GM12878 (cell line): ENCODE data around the gene CSNK1A1. TPM values are rescaled to one million over a fixed set of nuclear protein-coding genes. Genes with fewer than 3 reads are reported as not detected.

Experiments
- ATAC-seq: fragments of 200-7000 bp; cut with Tn5 transposase; 3 replicates; pipeline ENCODE4 v1.9.1; 2020; ENCODE audit warnings: mild to moderate bottlenecking, moderate library complexity
- BruUV-seq: library from RNA; stranded (reverse); fragments of 400-500 nt; replicated peaks from 2 replicates; lab custom pipeline; 2021; lab: Mats Ljungman, UMichigan
- CTCF ChIA-PET: fragments of 300-600 bp; sonication (Branson Sonifier 250); formaldehyde crosslinking; extraction: SDS; loops from one replicate; lab custom pipeline; 2021; ENCODE audit warnings: inconsistent platforms; lab: Yijun Ruan, JAX
- POLR2A ChIA-PET: fragments of 350-600 bp; formaldehyde crosslinking; extraction: SDS; loops from one replicate; lab custom pipeline; 2021; ENCODE audit warnings: inconsistent platforms; lab: Charles Lee
- RAD21 ChIA-PET: fragments of 300-600 bp; sonication (Branson Sonifier 250); formaldehyde crosslinking; loops from one replicate; lab custom pipeline; 2023; ENCODE audit warnings: antibody characterized with exemption; ENCODE audit not compliant: unreplicated experiment; lab: Charles Lee
- SMC1A ChIA-PET: fragments of 300-600 bp; sonication (Branson Sonifier 250); formaldehyde crosslinking; loops from one replicate; lab custom pipeline; 2023; ENCODE audit not compliant: unreplicated experiment, uncharacterized antibody; lab: Charles Lee
- DNase-seq: peaks from one replicate; pipeline ENCODE4 v3.0.0-alpha.2; 2011; ENCODE audit warnings: low read depth, low spot score
- FAIRE-seq: peaks from 3 replicates; lab custom pipeline; 2011; peaks lifted over from hg19 to GRCh38; lab: Jason Lieb, UNC
- H2AFZ ChIP-seq: 2 replicates; pipeline ENCODE4 v1.6.0; 2011; ENCODE audit warnings: low read depth, low read length, control low read depth; ENCODE audit not compliant: control insufficient read depth
- H3K27ac ChIP-seq: 2 replicates; pipeline ENCODE4 v1.5.1; 2011; ENCODE audit warnings: control low read depth; ENCODE audit not compliant: control insufficient read depth, insufficient read depth
- H3K27me3 ChIP-seq, 2 experiments: replicated peaks in 1 of 2; 2 replicates each; pipeline versions ENCODE4 v1.6.0 to v1.6.1; 2011; ENCODE audit warnings: low read length in 1 of 2; ENCODE audit not compliant: control insufficient read depth in 2 of 2, insufficient read depth in 2 of 2
- H3K36me3 ChIP-seq, 2 experiments: 2 replicates each; pipeline ENCODE4 v1.5.1; 2011; ENCODE audit warnings: low read length in 1 of 2; ENCODE audit not compliant: control insufficient read depth in 2 of 2, insufficient read depth in 2 of 2
- H3K4me1 ChIP-seq: 2 replicates; pipeline ENCODE4 v1.6.1; 2011; ENCODE audit warnings: mild to moderate bottlenecking, low read length, moderate library complexity, mixed read lengths; ENCODE audit not compliant: control insufficient read depth, insufficient read depth
- H3K4me2 ChIP-seq: 2 replicates; pipeline ENCODE4 v1.6.0; 2011; ENCODE audit warnings: control low read depth; ENCODE audit not compliant: control insufficient read depth, insufficient read depth
- H3K4me3 ChIP-seq: fragments of 200-600 bp; sonication (generic); 2 replicates; pipeline ENCODE4 v1.5.1; 2016
- H3K79me2 ChIP-seq: 2 replicates; pipeline ENCODE4 v1.6.0; 2011; ENCODE audit warnings: low read length; ENCODE audit not compliant: control insufficient read depth, insufficient read depth
- H3K9ac ChIP-seq: 2 replicates; pipeline ENCODE4 v1.8.0; 2011; ENCODE audit warnings: low read length, control low read depth, mixed read lengths; ENCODE audit not compliant: control insufficient read depth, insufficient read depth
- H3K9me3 ChIP-seq: replicated peaks from 3 replicates; pipeline ENCODE4 v1.5.1; 2011; ENCODE audit warnings: mild to moderate bottlenecking, low read length; ENCODE audit not compliant: control insufficient read depth, insufficient read depth
- H4K20me1 ChIP-seq: 2 replicates; pipeline ENCODE4 v1.6.0; 2011; ENCODE audit not compliant: control insufficient read depth, insufficient read depth
- CBX5 ChIP-seq: sonication (generic); IDR thresholded peaks from 2 replicates; pipeline ENCODE4 v1.6.1; 2016; ENCODE audit warnings: low read depth, moderate library complexity, mild to moderate bottlenecking, inconsistent platforms
- CEBPB ChIP-seq, 2 experiments: fragments of 150-350 bp in 1 of 2; IDR thresholded peaks; 2 replicates each; pipeline ENCODE4 v1.6.1; 2012 to 2014; ENCODE audit warnings: low read depth in 2 of 2, low read length in 2 of 2, borderline replicate concordance in 1 of 2, inconsistent platforms in 1 of 2
- CHD4 ChIP-seq: fragments of 200-600 bp; sonication (generic); IDR thresholded peaks from 2 replicates; pipeline ENCODE4 v1.6.1; 2016; ENCODE audit warnings: mild to moderate bottlenecking
- EGR1 ChIP-seq, 2 experiments: IDR thresholded peaks; 1 replicate in 1 of 2; 2 replicates in 1 of 2; pipeline ENCODE4 v1.6.1; 2011 to 2012; ENCODE audit warnings: low read depth in 2 of 2, low read length in 2 of 2, borderline replicate concordance in 1 of 2, mild to moderate bottlenecking in 1 of 2, moderate library complexity in 1 of 2
- HDAC2 ChIP-seq: fragments of 200-600 bp; sonication (generic); IDR thresholded peaks from 2 replicates; pipeline ENCODE4 v1.6.1; 2017
- HDGF ChIP-seq: fragments of 450-650 bp; IDR thresholded peaks from 2 replicates; pipeline ENCODE4 v1.6.1; 2016; ENCODE audit warnings: antibody characterized with exemption
- KLF5 ChIP-seq: fragments of 450-650 bp; IDR thresholded peaks from 2 replicates; pipeline ENCODE4 v1.6.1; 2014; ENCODE audit warnings: mild to moderate bottlenecking; ENCODE audit not compliant: partially characterized antibody
- MTA3 ChIP-seq: IDR thresholded peaks from 2 replicates; pipeline ENCODE4 v1.6.1; 2012; ENCODE audit warnings: low read length, inconsistent platforms, borderline replicate concordance
- MYC ChIP-seq: IDR thresholded peaks from 2 replicates; pipeline ENCODE4 v1.6.1; 2011; ENCODE audit warnings: mild to moderate bottlenecking, low read length, moderate library complexity, inconsistent platforms; ENCODE audit not compliant: insufficient read depth, insufficient replicate concordance, insufficient read length, severe bottlenecking
- NFIC ChIP-seq: IDR thresholded peaks from 2 replicates; pipeline ENCODE4 v1.6.1; 2012; ENCODE audit warnings: low read depth, mild to moderate bottlenecking, inconsistent platforms, low read length, moderate library complexity
- NFXL1 ChIP-seq: fragments of 450-650 bp; IDR thresholded peaks from 2 replicates; pipeline ENCODE4 v1.6.1; 2017; ENCODE audit warnings: antibody characterized with exemption, mild to moderate bottlenecking, borderline replicate concordance
- RAD21 ChIP-seq: IDR thresholded peaks from 2 replicates; pipeline ENCODE4 v1.6.1; 2011; ENCODE audit warnings: mild to moderate bottlenecking, low read depth, low read length, moderate library complexity; ENCODE audit not compliant: insufficient read depth
- SMC3 ChIP-seq: IDR thresholded peaks from 2 replicates; pipeline ENCODE4 v1.6.1; 2011; ENCODE audit warnings: low read length, improper control_type of control experiment, borderline replicate concordance
- SPI1 ChIP-seq: IDR thresholded peaks from 2 replicates; pipeline ENCODE4 v1.6.1; 2011; ENCODE audit warnings: low read depth, mild to moderate bottlenecking, low read length, moderate library complexity, borderline replicate concordance; ENCODE audit not compliant: insufficient read depth
- WRNIP1 ChIP-seq: IDR thresholded peaks from 2 replicates; pipeline ENCODE4 v1.6.1; 2011; ENCODE audit warnings: low read depth, low read length, improper control_type of control experiment, borderline replicate concordance
- WGBS: methylation state at CpG from one replicate; pipeline ENCODE4 v1.1.6; 2016; ENCODE audit warnings: low lambda C conversion rate; ENCODE audit not compliant: insufficient replicate concordance, insufficient coverage; ENCODE audit errors: missing lambda C conversion rate; 5-methylcytosine and 5-hydroxymethylcytosine counted together
- in situ Hi-C: fragments of 300-500 bp; cut with MboI; formaldehyde crosslinking; loops from 9 replicates; pipeline ENCODE4 v1.14.3; 2018; ENCODE audit warnings: mixed read lengths
- intact Hi-C: fragments of 100-400 bp; cut with micrococcal nuclease; formaldehyde crosslinking; loops from one replicate; pipeline ENCODE4 v1.14.2; 2022; ENCODE audit not compliant: unreplicated experiment
- polyA plus RNA-seq, 11 experiments: library from polyadenylated mRNA; depleted of rRNA in 4 of 11; unstranded in 6 of 11; stranded (reverse) in 5 of 11; fragments of >200 nt; fragmentation: Nextera tagmentation in 4 of 11; fragmentation: Illumina TruSeq in 1 of 11; extraction: Ambion mirVana in 4 of 11; extraction: Trizol in 1 of 11; gene quantifications; 1 replicate in 1 of 11; 2 replicates in 10 of 11; pipeline versions ENCODE4 v1.2.1 to v1.2.3, GENCODE V29; 2011 to 2016; ENCODE audit warnings: inconsistent platforms in 2 of 11, missing spikeins in 2 of 11, low read depth in 1 of 11
- total RNA-seq, 4 experiments: library from RNA; depleted of rRNA in 3 of 4; stranded (reverse); fragments of >200 nt in 3 of 4; fragmentation: Illumina TruSeq in 1 of 4; extraction: Trizol in 1 of 4; gene quantifications; 2 replicates each; pipeline versions ENCODE4 v1.2.1 to v1.2.3, GENCODE V29; 2013 to 2021
- TF ChIP-seq, protein P1 (sequence below): fragments of 450-650 bp; IDR thresholded peaks from 2 replicates; pipeline ENCODE4 v1.6.1; 2018; ENCODE audit warnings: borderline replicate concordance, mild to moderate bottlenecking; ENCODE audit not compliant: partially characterized antibody
- TF ChIP-seq, protein P2 (sequence below): fragments of 450-650 bp; IDR thresholded peaks from 2 replicates; pipeline ENCODE4 v1.6.1; 2017; ENCODE audit warnings: mild to moderate bottlenecking, moderate library complexity

CSNK1A1 gene
- total and polyA plus RNA-seq, 10 of the 15 experiments (the other 5 are each of a cell fraction or from before 2014, with no cell fraction given), result 53.3 to 155 (median 133) TPM

DNA sequence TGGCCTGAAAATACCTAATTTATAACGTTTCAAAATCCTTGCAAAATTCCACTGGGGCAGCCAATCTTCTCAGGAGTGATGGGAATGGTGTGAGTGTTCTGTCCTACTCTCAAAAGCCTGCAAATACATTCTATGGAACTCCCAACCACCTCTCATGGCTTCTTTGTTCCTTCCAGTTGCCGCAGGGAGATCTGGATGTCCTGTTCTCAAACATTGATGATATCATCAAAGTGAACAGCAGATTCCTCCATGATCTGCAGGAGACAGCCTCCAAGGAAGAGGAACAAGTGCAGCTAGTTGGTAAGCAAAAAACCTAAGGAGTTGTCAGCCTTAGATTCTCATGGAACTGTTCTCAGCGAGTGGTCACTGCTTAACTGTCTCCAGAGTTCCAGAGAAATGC lies 49.7 kb upstream of the CSNK1A1 start:
- no peak for FAIRE-seq
- CTCF ChIA-PET, result interaction anchor here (1.1 to 3.0 kb wide), 3 partner anchors 10 to 36 kb away, joined by 3 to 20 read pairs (median 4); no protein-coding TSS in a partner anchor
- Histone ChIP-seq H3K27me3 (no peaks in the 10 kb centered on the region), H3K79me2 (no peaks in the 10 kb centered on the region), H3K9ac (no peak overlapping the region), H3K27ac (no peak overlapping the region), H3K36me3 (no peaks in the 10 kb centered on the region), H4K20me1 (no peaks in the 10 kb centered on the region), H3K4me1 (peaks cover 9% of the 10 kb centered on the region), H3K9me3 (no peaks in the 10 kb centered on the region), H2AFZ (no peak overlapping the region), H3K4me2 (no peak overlapping the region), H3K4me3 (no peak overlapping the region)
- DNase-seq, result no peak
- BruUV-seq, result no TSS peak
- ATAC-seq, result no peak
- RAD21 ChIA-PET, result interaction anchor here (1.4 kb wide), 1 partner anchor 16 kb away, joined by 4 read pairs; no protein-coding TSS in a partner anchor
- in situ Hi-C loops (no loop called here), intact Hi-C loops (no loop called here)
- POLR2A ChIA-PET, result no interaction called here
- WGBS, result 75% methylated on average over 3 of the region's 3 CpGs
- SMC1A ChIA-PET, result interaction anchor here (1.5 to 1.7 kb wide), 3 partner anchors 16 to 36 kb away, joined by 3 to 6 read pairs (median 5); no protein-coding TSS in a partner anchor
- TF ChIP-seq MTA3 (no peak), RAD21 (no peak), CBX5 (no peak), CEBPB (IDR thresholded peaks at IDR 0.05; ENCODE audit: borderline replicate concordance in 1 of 2, low read depth in 2 of 2, low read length in 2 of 2) (no peak), NFXL1 (no peak), WRNIP1 (no peak), HDAC2 (no peak), MYC (no peak), SMC3 (no peak), SPI1 (no peak), EGR1 (IDR thresholded peaks at IDR 0.05; ENCODE audit: borderline replicate concordance in 1 of 2, low read depth in 2 of 2, low read length in 2 of 2) (no peak), CHD4 (no peak), KLF5 (no peak), NFIC (no peak), HDGF (no peak)
- TF ChIP-seq, protein P1, sequence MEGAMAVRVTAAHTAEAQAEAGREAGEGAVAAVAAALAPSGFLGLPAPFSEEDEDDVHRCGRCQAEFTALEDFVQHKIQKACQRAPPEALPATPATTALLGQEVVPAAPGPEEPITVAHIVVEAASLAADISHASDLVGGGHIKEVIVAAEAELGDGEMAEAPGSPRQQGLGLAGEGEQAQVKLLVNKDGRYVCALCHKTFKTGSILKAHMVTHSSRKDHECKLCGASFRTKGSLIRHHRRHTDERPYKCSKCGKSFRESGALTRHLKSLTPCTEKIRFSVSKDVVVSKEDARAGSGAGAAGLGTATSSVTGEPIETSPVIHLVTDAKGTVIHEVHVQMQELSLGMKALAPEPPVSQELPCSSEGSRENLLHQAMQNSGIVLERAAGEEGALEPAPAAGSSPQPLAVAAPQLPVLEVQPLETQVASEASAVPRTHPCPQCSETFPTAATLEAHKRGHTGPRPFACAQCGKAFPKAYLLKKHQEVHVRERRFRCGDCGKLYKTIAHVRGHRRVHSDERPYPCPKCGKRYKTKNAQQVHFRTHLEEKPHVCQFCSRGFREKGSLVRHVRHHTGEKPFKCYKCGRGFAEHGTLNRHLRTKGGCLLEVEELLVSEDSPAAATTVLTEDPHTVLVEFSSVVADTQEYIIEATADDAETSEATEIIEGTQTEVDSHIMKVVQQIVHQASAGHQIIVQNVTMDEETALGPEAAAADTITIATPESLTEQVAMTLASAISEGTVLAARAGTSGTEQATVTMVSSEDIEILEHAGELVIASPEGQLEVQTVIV, result no peak
- TF ChIP-seq, protein P2, sequence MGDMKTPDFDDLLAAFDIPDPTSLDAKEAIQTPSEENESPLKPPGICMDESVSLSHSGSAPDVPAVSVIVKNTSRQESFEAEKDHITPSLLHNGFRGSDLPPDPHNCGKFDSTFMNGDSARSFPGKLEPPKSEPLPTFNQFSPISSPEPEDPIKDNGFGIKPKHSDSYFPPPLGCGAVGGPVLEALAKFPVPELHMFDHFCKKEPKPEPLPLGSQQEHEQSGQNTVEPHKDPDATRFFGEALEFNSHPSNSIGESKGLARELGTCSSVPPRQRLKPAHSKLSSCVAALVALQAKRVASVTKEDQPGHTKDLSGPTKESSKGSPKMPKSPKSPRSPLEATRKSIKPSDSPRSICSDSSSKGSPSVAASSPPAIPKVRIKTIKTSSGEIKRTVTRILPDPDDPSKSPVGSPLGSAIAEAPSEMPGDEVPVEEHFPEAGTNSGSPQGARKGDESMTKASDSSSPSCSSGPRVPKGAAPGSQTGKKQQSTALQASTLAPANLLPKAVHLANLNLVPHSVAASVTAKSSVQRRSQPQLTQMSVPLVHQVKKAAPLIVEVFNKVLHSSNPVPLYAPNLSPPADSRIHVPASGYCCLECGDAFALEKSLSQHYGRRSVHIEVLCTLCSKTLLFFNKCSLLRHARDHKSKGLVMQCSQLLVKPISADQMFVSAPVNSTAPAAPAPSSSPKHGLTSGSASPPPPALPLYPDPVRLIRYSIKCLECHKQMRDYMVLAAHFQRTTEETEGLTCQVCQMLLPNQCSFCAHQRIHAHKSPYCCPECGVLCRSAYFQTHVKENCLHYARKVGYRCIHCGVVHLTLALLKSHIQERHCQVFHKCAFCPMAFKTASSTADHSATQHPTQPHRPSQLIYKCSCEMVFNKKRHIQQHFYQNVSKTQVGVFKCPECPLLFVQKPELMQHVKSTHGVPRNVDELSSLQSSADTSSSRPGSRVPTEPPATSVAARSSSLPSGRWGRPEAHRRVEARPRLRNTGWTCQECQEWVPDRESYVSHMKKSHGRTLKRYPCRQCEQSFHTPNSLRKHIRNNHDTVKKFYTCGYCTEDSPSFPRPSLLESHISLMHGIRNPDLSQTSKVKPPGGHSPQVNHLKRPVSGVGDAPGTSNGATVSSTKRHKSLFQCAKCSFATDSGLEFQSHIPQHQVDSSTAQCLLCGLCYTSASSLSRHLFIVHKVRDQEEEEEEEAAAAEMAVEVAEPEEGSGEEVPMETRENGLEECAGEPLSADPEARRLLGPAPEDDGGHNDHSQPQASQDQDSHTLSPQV, result no peak
